Panc1 (cell line): ENCODE data around the gene CALB2. TPM values are rescaled to one million over a fixed set of nuclear protein-coding genes. Genes with fewer than 3 reads are reported as not detected.

ENCODE experiments used
- ATAC-seq: fragments of 200-7000 bp; cut with Tn5 transposase; 2 replicates; pipeline ENCODE4 v1.9.1; 2020; ENCODE audit warnings: mild to moderate bottlenecking, moderate library complexity
- BruUV-seq: library from RNA; stranded (reverse); fragments of 400-500 nt; replicated peaks from 2 replicates; lab custom pipeline; 2021; lab: Mats Ljungman, UMichigan
- CTCF ChIA-PET: fragments of 300-600 bp; sonication (Branson Sonifier 250); formaldehyde crosslinking; loops from one replicate; lab custom pipeline; 2022; ENCODE audit warnings: antibody characterized with exemption; lab: Charles Lee
- POLR2A ChIA-PET: fragments of 300-600 bp; sonication (Branson Sonifier 250); formaldehyde crosslinking; loops from one replicate; lab custom pipeline; 2022; ENCODE audit warnings: antibody characterized with exemption; lab: Charles Lee
- DNase-seq: peaks from one replicate; pipeline ENCODE4 v3.0.0-alpha.2; 2010; ENCODE audit warnings: low read depth, low spot score
- H3K27ac ChIP-seq: 2 replicates; pipeline ENCODE4 v1.5.1; 2011; ENCODE audit warnings: mild to moderate bottlenecking, low read length, inconsistent platforms
- H3K27me3 ChIP-seq: fragments of 200-500 bp; sonication (Bioruptor generic); 2 replicates; pipeline ENCODE4 v1.6.0; 2014; ENCODE audit warnings: low read length, inconsistent platforms; ENCODE audit not compliant: control insufficient read depth, insufficient read depth
- H3K36me3 ChIP-seq: fragments of 200-500 bp; sonication (Bioruptor generic); 2 replicates; pipeline ENCODE4 v1.5.1; 2014; ENCODE audit warnings: inconsistent platforms, mild to moderate bottlenecking, low read length, moderate library complexity; ENCODE audit not compliant: control insufficient read depth, insufficient read depth
- H3K4me1 ChIP-seq: 2 replicates; pipeline ENCODE4 v1.5.1; 2011; ENCODE audit warnings: inconsistent platforms, mild to moderate bottlenecking, low read length, moderate library complexity; ENCODE audit not compliant: control insufficient read depth, insufficient read depth
- H3K4me3 ChIP-seq, 2 experiments: 2 replicates each; pipeline ENCODE4 v1.5.1; 2011 to 2012; ENCODE audit warnings: low read depth in 2 of 2, low read length in 2 of 2, mild to moderate bottlenecking in 2 of 2, inconsistent platforms in 1 of 2, moderate library complexity in 1 of 2
- H3K9me3 ChIP-seq: fragments of 200-500 bp; sonication (Bioruptor generic); 2 replicates; pipeline ENCODE4 v1.5.1; 2014; ENCODE audit warnings: low read depth, mild to moderate bottlenecking, inconsistent platforms, low read length, moderate library complexity; ENCODE audit not compliant: control insufficient read depth, insufficient read depth
- POLR2AphosphoS5 ChIP-seq: IDR thresholded peaks from 2 replicates; pipeline ENCODE4 v1.6.1; 2012; ENCODE audit warnings: mild to moderate bottlenecking, low read depth, low read length, moderate library complexity
- SIN3A ChIP-seq: IDR thresholded peaks from 2 replicates; pipeline ENCODE4 v1.6.1; 2012; ENCODE audit warnings: low read depth, mild to moderate bottlenecking, low read length, moderate library complexity, borderline replicate concordance; ENCODE audit not compliant: insufficient read depth
- TCF7L2 ChIP-seq: IDR thresholded peaks from 2 replicates; pipeline ENCODE4 v1.6.1; 2011; ENCODE audit warnings: mild to moderate bottlenecking, low read depth, low read length, inconsistent platforms
- in situ Hi-C: cut with HindIII; loops from 2 replicates; pipeline ENCODE4 v1.10.0; 2016; ENCODE audit warnings: low sequenced_read_pairs, low pct_unique_long_range_greater_than_20kb
- intact Hi-C: fragments of 100-400 bp; cut with micrococcal nuclease; formaldehyde crosslinking; loops from one replicate; pipeline ENCODE4 v1.10.0; 2022; ENCODE audit not compliant: unreplicated experiment
- total RNA-seq: library from RNA; stranded (reverse); gene quantifications from one replicate; pipeline ENCODE4 v1.2.1, GENCODE V29; 2021; ENCODE audit not compliant: unreplicated experiment
- TF ChIP-seq, protein P1 (sequence below): fragments of 450-650 bp; IDR thresholded peaks from 2 replicates; pipeline ENCODE4 v1.5.1; 2017; ENCODE audit warnings: mild to moderate bottlenecking
- TF ChIP-seq, protein P2 (sequence below), 2 experiments: IDR thresholded peaks; 2 replicates each; pipeline ENCODE4 v1.6.1; 2011 to 2012; ENCODE audit warnings: low read depth in 2 of 2, control low read depth in 1 of 2, low read length in 1 of 2, mild to moderate bottlenecking in 1 of 2, moderate library complexity in 1 of 2; ENCODE audit not compliant: insufficient read depth in 1 of 2

Gene CALB2
- total RNA-seq, 1 experiment from 2014 or later: 0.59 TPM

DNA sequence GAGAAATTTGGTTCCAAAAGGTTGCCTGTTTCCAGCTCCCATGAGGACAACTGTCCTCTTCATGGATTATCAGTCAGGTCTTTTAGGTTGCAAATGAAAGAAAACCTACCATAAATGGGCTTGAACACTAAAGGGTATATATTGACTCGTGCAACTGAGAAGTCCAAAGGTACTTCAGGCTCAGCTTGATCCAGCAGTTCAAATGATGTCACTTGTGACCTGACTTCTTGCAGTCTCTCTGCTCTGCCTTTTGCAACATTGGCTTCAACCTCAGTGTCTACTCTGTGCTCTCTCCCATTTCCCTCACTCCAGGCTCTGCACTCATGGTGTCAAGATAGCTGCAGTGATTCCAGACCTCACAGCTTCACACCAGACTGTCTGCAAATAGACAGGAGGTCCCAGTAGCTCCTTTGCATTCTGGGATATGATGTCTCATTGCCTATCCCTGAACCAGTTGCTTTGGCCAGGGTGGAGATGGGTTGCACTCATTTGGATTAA, 5.5 kb upstream of the CALB2 start:
- DNase-seq (no peak), ATAC-seq (no peak)
- Histone ChIP-seq H3K9me3 (no peaks in the 10 kb centered on the region), H3K36me3 (no peaks in the 10 kb centered on the region), H3K4me1 (no peaks in the 10 kb centered on the region; the same call in 1 of the 2 replicates), H3K4me3 (no peak overlapping the region), H3K27me3 (no peaks in the 10 kb centered on the region), H3K27ac (no peak overlapping the region)
- ChIA-PET POLR2A (no interaction called here), CTCF (no interaction called here)
- in situ Hi-C loops: no loop called here
- BruUV-seq: no TSS peak
- intact Hi-C loops: loop anchor here (10.0 kb wide), 1 partner anchor 138 kb away; no protein-coding TSS in a partner anchor
- TF ChIP-seq POLR2AphosphoS5: no peak
- TF ChIP-seq, protein P1, sequence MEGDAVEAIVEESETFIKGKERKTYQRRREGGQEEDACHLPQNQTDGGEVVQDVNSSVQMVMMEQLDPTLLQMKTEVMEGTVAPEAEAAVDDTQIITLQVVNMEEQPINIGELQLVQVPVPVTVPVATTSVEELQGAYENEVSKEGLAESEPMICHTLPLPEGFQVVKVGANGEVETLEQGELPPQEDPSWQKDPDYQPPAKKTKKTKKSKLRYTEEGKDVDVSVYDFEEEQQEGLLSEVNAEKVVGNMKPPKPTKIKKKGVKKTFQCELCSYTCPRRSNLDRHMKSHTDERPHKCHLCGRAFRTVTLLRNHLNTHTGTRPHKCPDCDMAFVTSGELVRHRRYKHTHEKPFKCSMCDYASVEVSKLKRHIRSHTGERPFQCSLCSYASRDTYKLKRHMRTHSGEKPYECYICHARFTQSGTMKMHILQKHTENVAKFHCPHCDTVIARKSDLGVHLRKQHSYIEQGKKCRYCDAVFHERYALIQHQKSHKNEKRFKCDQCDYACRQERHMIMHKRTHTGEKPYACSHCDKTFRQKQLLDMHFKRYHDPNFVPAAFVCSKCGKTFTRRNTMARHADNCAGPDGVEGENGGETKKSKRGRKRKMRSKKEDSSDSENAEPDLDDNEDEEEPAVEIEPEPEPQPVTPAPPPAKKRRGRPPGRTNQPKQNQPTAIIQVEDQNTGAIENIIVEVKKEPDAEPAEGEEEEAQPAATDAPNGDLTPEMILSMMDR: no peak
- TF ChIP-seq, protein P2, sequence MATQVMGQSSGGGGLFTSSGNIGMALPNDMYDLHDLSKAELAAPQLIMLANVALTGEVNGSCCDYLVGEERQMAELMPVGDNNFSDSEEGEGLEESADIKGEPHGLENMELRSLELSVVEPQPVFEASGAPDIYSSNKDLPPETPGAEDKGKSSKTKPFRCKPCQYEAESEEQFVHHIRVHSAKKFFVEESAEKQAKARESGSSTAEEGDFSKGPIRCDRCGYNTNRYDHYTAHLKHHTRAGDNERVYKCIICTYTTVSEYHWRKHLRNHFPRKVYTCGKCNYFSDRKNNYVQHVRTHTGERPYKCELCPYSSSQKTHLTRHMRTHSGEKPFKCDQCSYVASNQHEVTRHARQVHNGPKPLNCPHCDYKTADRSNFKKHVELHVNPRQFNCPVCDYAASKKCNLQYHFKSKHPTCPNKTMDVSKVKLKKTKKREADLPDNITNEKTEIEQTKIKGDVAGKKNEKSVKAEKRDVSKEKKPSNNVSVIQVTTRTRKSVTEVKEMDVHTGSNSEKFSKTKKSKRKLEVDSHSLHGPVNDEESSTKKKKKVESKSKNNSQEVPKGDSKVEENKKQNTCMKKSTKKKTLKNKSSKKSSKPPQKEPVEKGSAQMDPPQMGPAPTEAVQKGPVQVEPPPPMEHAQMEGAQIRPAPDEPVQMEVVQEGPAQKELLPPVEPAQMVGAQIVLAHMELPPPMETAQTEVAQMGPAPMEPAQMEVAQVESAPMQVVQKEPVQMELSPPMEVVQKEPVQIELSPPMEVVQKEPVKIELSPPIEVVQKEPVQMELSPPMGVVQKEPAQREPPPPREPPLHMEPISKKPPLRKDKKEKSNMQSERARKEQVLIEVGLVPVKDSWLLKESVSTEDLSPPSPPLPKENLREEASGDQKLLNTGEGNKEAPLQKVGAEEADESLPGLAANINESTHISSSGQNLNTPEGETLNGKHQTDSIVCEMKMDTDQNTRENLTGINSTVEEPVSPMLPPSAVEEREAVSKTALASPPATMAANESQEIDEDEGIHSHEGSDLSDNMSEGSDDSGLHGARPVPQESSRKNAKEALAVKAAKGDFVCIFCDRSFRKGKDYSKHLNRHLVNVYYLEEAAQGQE (IDR thresholded peaks at IDR 0.05; ENCODE audit: insufficient read depth in 1 of 2, low read depth in 2 of 2, low read length in 1 of 2): no peak
- TF ChIP-seq TCF7L2: no peak
- no peak for TF ChIP-seq SIN3A

DNA sequence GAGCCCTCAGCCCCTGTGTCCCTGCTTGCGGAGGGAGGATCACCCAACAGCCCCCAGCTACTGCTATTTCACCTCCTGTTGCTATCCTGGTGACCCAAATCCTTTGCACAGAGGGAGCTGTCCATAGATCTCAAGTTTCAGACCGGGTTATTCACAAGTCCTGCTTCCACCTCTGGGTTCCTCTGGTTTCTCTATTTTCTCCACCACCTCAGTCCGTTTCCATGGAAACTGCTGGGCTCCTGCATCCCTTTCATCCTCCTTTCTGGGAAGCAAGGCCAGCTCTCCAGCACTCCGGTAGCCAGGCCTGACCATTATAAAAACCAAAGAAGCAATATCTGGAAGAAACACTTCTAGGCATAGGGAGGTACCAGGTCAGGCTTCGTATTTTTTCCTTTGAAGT, 4.8 kb upstream of the CALB2 start:
- POLR2A ChIA-PET: no interaction called here
- intact Hi-C loops: loop anchor here (10.0 kb wide), 1 partner anchor 139 kb away; no protein-coding TSS in a partner anchor
- DNase-seq (no peak), ATAC-seq (no peak)
- CTCF ChIA-PET: no interaction called here
- TF ChIP-seq POLR2AphosphoS5 (no peak), SIN3A (no peak), TCF7L2 (no peak)
- TF ChIP-seq, protein P1: no peak
- TF ChIP-seq, protein P2 (IDR thresholded peaks at IDR 0.05; ENCODE audit: insufficient read depth in 1 of 2, low read depth in 2 of 2, low read length in 1 of 2): no peak
- H3K4me3 ChIP-seq: no peak overlapping the region
- H3K9me3 ChIP-seq: no peaks in the 10 kb centered on the region
- in situ Hi-C loops: no loop called here
- H3K27ac ChIP-seq: no peak overlapping the region
- H3K4me1 ChIP-seq: no peaks in the 10 kb centered on the region; the same call in 1 of the 2 replicates
- no TSS peak for BruUV-seq
- H3K36me3 ChIP-seq: no peaks in the 10 kb centered on the region
- no peaks in the 10 kb centered on the region for H3K27me3 ChIP-seq
